Stimulated activated CD4-positive, alpha-beta T cell treated with anti-CD3 and anti-CD28 coated beads, Interleukin-2, amount 100 ng/mL, for 48 hours (primary cell): ENCODE data around the gene SLC17A9.

Source experiments
- DNase-seq, 2 donors: peaks; one replicate each; pipeline ENCODE4 v3.0.0-alpha.2; 2020

The SLC17A9 gene

GRCh38 chr20:63006540-63007359, 54.2 kb downstream of the SLC17A9 start, which contains the start of gene BHLHE23:
TSS of gene BHLHE23 (minus strand) at chr20:63006964. CDS start at chr20:63006774, 190 bp downstream.
- no peak for DNase-seq

DNA sequence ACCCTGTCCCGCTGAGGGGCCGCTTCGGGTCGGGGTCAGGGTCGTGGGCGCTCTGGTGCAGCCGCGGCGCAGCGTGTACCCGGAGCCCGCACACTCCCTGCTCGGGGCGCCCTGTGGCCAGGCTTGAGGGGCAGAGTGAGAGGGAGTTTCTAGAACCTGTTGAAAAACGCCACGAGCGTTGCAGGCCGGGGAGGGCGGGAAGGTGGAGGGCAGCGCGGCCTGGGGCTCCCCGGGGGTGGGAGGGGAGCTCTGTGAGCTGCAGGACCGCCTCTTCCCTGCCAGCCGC, 54.8 kb downstream of the SLC17A9 start:
- DNase-seq, result no peak

GRCh38 chr20:63007646-63008488, 55.4 kb downstream of the SLC17A9 start:
- DNase-seq, result no peak

DNA sequence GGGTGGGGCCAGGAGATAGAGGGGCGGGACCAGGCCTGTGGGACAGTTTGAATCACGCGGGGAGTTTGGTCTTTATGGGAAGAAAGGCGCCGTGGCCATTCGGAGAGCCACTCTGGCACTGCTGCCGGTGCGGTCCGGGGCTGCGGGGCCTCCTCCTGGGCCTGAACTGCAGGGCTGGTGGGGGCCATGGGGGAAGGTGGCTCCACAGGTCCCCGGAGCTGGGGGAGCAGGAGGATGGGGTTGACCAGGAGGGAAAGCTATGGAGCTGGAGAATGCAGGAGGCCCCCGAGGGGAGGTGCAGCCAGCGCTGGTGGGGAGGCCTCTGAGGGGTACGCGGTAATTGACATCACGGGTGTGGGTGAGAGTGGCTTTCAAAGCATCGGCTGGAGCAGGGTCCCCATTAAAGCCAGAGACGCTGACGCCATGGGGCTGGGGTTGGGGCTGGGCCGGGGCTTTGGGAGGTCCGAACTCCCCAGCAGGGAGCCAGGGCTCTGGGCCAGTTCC, 56.1 kb downstream of the SLC17A9 start:
- DNase-seq, result no peak

GRCh38 chr20:63009045-63009961, 56.8 kb downstream of the SLC17A9 start:
- peak; percentile 86 to 87 for DNase-seq

GRCh38 chr20:63009988-63010769, 57.7 kb downstream of the SLC17A9 start:
- peak; percentile 57 to 59 for DNase-seq

DNA sequence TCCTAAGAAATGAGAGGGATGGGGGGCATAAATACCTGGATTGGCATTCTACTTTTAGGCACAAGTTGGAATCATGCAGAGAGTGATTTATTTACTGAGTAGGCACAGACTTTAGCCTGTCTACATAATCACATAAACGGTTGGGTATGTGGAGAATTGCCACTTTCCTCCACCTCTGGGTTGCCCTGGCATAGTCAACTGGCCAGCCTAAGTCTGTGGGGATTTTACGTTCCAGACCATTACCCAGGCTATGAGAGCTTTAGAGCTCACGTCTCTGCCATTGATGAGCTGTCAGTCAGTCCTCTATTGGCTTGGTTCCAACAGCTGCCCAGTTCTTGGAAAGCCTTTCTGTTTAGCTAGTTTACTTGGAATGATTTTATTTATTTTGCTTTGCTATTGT, 59.3 kb downstream of the SLC17A9 start:
- DNase-seq, result no peak

DNA sequence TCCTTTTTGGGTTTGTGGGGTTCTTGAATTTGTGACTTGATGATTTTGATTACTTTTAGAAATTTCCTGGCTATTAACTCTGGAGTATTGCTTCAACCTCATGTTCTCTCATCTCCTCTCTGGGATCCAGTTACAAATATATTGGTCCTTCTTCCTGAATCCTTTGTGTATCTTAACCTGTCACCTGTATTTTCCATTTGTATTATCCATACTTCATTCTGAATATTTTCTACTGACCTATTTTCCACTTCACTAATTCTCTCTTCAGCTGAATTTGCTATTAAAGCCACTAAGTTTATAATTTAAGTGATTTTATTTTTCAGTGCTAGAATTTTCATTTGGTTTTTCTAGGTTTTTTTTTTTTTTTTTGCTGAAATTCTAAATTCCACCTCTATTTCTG, 60.7 kb downstream of the SLC17A9 start:
- DNase-seq, result no peak

DNA sequence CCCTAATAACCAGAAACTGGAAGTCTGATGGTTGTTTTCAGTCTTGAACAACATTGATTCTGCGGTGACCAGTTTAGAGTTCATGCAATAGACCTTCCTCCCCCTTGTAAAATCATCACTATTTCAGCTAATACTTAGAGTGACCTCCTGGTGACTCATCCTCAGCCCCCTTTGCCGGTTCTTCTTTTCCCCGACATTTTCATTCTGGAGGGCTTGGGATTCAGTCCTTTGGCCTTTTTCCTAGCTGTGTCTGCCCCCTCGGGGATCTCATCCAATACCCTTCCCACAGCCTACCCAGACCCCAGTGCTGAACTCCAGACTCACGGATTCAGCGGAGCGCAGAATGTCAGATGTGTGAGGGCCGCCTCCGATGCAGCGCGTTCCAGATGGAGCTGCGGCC, 61.8 kb downstream of the SLC17A9 start:
- DNase-seq, result no peak

DNA sequence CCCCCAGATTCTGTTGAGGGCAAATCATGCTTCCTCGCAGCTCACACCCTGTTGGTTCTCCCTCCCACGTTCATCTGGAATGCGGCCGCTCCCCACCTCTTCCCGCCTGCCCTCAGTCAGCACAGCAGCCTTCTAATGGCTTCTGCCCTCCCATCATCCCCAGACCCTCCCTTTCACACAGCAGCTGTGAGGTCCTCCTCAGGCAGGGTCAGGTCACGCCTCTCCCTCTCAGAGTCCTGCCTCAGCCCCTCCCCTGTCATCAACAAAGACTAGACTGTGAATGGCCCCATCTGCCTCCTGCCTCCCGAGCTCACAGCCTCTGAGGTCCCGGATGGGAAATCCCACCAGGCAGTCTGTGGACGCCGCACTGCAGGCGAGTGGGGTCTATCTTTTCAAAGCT, 62.2 kb downstream of the SLC17A9 start:
- DNase-seq, result no peak

DNA sequence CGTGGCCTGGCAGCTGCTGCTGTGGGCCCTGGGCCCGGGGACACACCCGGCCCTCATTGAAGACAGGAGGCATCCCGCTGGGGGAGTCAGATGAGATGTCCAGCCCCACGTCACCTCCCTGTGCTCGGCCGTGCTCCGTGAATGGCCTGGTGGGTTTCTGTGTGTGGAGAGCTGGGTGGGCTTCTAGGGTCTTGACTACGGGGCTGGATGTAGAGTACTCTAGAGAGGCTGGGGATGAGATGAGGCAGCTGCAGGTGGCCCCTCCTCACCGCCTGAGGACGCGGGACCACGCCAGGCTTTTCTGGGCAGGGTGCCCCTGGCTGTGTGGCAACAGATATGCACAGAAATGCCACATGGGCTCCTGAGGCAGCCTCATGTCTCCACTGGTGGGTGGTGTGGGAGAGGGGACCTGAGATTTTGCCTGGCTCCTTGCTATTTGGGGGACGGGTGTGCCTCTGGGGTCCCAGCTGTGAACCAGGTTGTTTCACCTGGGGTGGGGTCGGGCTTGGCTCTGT, 62.7 kb downstream of the SLC17A9 start:
- DNase-seq, result no peak

DNA sequence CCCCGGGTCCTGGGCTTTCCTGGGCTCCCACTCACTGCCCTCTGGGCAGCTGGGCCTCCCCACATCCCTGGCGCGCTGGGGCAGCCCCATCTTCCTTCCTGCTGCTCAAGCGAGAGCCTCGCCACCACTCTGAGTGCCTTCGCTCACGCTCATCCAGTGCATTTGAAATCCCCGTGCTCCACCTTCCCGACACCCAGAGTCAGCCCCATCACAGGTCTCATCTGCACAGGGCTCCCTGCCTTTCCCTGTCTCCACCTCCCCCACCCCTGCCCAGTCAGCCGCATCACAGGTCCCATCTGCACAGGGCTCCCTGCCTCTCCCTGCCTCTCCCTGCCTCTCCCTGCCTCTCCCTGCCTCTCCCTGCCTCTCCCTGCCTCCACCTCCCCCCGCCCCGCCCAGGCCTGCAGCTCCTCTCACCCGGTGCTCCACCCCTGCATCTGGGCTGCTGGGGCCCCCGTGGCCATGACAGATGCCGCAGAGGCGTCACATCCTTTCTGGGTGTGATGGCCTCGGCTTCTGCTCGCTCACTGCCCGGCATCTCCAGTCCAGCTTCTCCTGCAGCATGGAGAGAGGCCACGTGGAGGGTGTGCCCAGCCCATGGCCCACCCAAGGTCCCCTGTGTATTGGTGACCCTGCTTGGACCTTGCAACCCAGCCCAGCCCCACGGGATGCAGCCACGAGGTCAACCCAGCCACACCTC, 63.3 kb downstream of the SLC17A9 start:
- no peak for DNase-seq

- DNase-seq, result no peak
Observed at GRCh38 chr20:63016514-63017075, 64.1 kb downstream of the SLC17A9 start.

GRCh38 chr20:63017076-63017825, 64.7 kb downstream of the SLC17A9 start:
- no peak for DNase-seq

GRCh38 chr20:63017826-63018411, 65.4 kb downstream of the SLC17A9 start:
- DNase-seq, result no peak
